Activated CD4-positive, CD25-positive, alpha-beta regulatory T cell treated with anti-CD3 and anti-CD28 coated beads, Interleukin-2, amount 50 U/mL, for 16 hours (primary cell): ENCODE results near the gene FOXO6.

Experiments
- DNase-seq: peaks from one replicate; pipeline ENCODE4 v3.0.0-alpha.2; 2020; ENCODE audit warnings: low read depth, low spot score

FOXO6 gene

DNA sequence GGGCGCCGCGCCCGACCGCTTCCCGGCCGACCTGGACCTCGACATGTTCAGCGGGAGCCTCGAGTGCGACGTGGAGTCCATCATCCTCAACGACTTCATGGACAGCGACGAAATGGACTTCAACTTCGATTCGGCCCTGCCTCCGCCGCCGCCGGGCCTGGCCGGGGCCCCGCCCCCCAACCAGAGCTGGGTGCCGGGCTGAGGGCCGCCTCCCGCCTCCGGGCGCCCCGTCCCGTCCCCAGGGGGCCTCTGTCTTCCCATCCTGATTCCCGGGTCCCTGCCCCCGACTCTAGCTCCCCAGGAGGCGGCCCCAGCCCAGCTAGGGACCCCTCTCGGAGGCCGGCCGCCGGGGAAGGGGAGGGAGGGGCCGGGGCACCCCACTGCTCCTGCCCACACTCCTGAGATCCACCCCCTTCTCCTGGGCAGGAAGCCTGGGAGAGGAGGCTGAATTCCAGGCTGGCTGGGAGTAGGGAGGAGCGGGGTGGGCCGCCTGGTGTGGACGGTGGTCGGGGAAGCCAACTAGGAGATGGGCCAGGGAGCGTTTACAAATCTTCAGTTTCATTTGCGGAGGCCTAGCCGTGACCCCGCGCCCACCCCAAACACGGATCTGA is 21.4 kb downstream of the FOXO6 start:
- no peak for DNase-seq

DNA sequence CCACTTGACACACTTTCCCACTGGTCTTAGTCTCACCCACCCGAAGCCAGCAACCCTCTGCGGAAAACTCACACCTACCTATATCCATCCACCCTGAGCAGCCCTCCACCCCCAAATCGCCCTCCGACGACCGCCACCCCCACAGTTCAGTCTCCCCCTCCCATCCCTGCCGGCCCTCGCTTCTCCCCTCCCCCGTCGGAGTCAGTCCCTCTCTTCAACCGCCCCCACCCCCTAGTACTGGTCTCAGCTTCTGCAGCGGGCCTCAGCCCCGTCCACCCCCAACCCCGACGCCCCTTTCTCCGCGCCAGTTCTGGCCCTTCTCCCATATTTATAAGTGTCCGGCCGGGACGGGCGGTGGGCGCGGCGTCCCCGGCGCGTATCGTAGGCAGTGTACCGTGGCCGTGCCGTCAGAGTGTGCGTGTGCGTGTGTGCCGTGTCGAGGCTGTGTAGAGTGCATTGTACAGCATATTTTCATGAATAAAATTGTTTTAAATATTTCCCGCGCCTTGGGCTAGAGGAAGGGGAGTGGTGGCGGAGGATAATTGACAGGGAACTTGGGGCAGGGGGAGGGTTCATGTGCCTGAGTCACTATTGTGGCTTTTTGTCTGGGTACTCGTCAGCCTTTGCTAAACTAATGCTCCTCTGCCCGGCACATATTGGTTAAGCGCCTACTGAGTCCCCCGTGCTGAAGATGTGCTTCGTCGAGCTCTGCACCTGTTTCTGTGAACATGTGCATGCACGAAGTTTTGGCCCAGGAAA is 22.0 kb downstream of the FOXO6 start:
- DNase-seq: no peak

DNA sequence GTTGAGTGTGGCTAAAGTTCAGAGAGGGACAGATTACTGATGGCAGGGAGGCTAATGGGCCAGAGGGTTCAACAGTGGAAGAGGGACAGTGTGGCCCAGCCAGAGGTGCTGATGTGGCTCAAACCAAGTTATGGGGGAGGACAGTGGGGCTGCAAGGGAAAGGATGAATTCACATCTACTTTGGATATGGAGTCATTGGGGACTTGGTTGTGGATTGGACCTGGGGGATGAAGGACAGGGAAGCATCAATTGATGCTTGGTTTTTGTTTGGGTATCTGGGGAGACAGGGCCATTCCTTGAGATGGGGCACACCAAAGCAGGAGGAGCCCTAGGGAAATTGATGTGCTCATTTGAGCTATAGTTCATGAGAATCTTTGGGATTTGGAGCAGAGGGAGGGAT is 23.3 kb downstream of the FOXO6 start:
- DNase-seq: no peak

DNA sequence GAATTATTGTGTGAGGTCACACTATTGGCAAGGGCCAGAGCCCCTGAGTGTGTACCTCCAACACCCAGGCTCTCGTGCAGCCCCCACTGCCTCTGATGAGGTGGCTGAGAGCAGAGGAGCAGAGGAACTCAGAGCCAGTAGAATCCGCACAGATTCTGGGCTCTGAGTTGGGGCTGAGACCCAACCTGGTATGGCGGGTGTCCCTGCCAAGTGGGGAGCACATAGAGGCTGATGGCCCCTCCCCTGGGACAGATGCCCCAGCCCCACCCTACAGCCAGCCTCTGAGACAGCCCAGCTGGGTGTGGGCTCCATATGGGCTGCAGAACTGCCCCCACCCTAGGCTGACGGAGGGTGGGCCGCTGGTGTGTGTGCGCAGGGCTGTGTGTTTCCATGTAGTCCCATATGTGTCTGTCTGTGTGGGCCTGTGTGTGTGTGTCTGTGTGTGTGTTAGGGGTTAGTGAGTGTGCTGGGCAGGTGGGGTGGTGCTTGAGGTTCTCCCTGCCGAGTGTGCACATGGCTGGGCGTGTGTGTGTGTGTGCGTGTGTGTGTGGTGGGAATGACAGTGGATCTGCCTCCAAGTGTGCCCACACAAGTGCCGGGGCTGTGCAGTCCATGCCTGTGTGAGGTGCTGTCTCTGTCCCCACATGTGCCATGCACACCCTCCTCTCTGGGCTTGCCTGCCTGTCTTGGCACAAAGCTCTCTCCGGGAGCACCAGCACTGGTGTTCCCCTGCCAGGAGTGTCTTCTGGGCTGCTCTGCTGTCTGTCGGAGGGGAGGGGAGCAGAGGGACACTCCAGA is 24.4 kb downstream of the FOXO6 start:
- DNase-seq: no peak

DNA sequence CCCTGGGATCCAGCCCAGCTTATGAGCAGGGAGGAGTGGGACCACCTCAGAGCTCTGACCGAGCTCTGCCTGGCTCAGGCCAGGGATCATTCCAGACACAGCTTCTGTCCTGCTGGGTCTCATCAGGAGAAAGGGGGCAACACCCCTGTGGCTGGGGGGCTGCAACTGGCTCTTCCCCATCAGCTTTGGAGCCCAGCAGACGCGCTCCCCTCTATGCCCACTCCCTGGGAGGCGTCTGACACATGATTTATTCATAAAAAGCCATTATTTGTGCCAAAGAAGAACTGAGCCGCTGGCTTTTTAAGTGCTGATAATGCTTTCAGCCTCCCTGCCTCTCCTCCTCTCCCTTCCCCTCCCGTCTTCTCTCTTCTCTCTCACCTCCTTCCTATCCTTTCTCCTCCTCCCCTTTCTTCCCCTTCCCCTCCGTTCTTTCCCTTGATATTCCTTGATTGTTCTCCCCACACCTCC is 25.0 kb downstream of the FOXO6 start:
- no peak for DNase-seq

DNA sequence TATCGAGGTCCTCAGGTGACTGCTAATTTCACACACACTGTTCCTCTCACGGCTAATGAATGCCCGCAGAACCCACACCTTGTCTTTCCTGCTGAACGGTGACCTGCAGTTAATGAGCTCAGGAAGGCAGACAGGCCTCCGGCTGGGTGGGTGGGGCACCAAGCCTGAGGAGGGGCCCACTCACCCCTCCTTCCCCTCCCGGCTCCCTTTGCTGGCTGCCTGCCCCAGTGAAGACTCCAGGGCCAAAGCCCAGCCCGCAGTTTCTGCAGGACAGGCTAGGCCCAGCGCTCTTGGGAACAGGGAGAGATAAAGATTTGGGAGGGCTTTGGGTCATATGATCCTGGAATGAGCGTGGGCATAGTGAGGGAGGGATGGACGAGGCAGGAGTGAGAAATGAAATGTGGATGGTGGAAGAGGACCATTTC is 26.4 kb downstream of the FOXO6 start:
- no peak for DNase-seq

DNA sequence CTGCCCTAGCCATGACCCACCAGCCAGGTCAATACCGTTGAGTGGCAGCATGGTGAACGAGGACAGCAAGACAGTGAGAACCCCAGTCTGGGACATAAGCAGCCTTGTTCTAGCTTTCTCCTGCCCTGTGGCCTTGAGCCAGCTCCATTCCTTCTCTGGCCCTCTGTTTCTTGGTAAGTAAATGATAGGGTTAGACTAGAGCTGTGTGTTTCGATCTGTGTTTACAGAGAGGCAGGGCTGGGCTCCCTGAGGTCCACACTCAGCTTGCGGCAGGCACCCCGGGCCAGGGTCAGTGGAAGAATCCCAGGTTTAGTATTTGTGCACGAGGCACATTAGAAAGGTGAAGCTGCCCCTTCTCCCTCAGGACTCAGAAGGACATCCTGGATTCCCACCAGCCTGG is 27.3 kb downstream of the FOXO6 start:
- DNase-seq: no peak

DNA sequence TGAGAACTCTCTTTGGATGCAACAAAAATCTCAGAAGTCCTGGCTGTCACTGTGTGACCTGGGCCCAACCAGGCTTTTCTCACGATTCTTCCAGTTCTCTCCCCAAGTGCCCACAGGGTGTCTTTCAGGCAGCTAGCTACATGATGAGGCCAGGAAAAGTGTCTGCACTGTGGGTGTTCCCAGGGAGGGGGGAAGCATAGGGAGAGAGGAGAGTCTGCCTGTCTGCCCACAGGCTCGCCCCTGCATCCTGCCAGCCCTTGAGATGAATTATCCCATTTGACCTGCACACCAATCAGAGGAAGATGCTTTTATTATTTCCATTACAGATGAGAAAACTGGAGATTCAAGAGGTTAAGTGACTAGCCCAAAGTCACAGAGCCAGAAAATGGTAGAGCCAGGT is 27.8 kb downstream of the FOXO6 start:
- no peak for DNase-seq

DNA sequence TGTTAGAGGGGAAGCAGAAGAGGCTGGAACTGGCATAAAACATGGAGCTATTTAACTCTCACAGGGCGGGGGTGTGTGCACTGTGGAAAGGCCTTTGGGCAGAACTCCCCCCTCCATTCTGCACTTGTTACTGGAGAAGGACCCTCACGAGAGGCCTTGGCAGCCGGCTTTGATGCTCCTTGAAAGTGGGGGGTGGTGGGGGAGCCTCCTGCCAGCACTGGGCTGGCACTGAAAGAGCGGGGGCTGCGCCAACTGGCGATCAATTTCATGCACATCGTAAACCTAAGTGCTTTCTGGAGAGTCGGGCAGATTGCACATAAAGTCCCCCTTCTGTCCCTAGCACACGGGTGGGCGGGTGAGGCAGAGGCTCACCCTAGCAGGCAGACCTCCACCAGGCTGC is 28.9 kb downstream of the FOXO6 start:
- no peak for DNase-seq

DNA sequence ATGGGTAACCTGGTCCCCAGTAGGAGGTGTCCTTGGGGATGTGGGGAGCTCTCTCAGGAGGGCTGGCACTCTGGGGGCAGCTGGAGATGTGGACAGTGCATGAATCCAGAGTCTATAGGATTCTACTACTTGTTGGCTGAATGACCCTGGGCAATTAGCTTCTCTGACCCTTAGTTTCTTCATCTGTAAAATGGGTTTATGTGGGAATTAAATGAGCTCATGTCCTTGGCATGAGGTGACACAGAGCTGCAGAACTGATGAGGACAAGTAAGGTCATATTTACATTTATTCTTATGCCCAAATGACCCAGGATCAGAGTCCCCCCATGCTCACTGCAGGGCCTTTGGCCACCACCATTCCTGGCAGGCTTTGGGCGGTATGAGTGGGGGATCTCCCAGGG is 29.3 kb downstream of the FOXO6 start:
- DNase-seq: no peak

DNA sequence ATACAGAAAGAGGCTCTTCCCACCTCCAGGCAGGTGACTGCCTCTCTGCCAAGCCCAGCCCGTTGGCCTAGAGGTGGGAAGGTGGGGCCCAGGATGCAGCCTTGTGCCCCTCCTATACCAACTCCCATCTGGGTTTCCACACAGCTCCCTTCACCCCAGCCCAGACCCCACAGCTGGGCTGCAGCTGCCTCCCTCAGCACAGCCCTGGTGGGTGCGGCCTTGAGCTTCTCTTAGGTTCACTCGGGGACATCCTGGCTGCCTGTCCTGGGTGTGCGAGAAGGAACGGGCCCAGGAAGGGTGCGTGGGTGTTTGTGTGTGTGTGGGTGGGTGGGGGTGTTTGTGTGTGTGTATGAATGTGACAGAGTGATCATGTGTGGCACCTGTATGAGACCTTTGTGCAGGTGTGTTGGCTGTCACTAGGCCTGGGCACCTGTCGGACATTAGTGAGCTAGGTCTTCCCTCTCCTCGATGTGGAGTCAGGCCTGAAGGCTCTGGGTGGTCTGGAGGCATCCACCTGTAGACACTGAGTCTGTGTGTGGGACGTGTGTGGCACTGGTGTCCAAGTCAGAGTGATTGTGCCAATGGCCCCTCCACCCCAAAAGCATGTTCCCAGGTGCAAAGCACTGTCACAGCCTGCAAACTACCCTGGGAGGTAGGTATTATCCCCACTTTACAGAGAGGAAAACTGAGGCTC is 30.7 kb downstream of the FOXO6 start:
- DNase-seq: no peak

DNA sequence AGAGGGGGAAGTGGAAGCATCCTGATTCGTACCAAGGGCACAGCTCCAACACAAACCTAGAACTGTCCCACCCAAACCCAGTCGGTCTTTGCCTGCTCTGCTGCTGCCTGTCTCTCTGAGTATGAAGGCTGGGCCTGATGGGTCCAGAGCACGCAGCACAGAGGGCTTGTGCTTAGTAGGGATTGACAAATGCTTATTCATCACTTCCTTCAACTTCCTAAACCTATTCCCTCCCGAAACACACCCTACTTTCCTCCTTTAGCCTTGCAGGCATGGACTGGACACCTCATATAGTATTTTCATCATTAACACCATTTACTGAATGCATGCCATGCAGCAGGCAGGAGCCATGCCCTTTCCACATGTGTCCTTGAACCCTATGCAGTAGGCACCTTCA is 31.3 kb downstream of the FOXO6 start:
- DNase-seq: no peak

DNA sequence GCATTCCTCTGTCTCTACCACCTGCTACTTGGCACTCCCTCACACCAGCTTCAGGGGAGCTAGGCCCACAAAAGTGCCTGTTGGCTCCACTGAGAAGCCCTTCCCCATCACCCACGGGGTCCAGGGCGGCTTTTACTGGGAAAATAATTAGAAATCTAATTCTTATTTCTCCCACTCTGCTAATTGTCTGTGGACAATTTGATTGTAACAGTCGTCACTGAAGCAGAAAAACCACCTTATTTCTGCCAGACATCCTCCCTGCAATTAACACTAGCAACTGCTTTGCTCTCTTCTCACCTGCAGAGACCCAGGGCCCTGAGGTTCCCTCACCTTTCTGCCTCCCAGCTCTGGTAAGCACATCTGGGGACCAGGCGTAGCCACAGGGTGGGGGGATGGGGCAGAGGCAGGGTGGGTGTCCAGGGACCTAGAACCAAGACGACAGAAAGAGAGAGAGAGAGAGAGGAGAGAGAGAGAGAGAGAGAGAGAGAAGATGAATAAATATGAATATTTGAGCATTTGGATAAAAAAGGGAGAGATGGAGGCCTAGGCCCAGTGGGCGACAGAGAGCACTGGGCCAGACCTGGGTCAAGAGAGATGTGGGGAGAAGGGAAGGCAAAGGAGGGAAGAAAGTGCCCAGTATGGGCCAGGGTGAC is 32.6 kb downstream of the FOXO6 start:
- DNase-seq: no peak

DNA sequence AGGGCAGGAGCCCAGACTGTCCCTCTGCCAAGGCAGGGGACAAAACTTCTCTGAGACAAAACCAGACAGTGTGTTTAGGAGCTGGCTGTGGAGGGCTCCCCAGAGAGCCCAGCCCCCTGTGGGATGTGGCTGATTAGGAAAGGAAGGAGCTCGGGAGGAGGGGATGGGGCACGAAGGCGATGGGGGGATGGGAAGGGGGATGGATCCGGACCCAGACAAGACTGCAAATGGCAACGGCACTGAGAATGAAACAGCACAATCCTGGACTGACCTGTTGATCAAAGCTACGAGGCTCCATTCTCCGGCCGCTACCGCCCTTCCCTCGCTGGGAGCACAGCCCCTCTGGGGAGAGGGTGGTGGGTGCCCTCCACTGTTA is 33.1 kb downstream of the FOXO6 start:
- DNase-seq: no peak

DNA sequence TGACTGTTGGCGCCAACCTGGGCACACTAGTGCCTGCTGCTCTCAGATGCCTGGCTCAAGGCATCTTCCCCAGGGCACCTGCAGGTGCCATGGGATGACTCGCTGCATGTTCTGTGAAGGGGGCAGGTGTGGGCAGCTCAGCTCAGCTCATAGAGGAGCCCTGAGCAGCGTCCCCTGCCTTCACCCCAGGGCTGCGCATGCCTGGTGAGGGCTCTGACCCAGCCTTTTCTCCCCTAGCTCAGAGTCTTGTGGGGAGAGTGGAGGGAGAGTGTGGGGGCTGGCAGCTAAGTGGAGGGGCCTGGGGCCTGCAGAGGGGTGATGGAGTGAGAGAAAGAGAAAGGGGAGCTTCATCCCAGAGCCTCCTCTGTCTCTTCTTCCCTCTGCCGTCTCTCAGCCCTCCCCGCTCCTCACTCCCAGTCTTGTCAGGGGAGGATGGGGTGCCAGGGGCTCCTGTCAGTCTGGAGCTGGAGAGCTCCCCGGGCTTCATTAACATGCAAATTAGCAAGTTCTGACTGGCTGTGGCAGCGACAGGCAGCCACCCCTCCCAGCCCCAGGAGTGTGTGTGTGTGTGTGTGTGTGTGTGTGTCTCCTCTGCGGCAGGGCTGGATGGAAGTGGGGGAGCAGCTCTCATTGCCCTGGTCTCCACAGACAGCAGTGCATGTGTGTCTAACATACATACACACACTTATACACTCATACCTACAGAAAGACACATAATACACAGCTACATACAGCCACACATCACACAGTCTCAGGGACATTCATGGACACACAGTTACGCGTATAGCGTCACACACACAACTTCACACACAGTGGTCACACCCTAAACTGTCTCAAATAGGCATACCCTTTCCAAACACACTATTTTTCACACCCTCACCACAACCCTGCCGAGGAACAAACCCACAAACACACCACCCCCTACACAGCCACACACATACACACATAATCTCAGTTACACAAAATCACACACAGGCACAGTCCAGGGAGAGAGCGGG is 34.0 kb downstream of the FOXO6 start:
- no peak for DNase-seq

DNA sequence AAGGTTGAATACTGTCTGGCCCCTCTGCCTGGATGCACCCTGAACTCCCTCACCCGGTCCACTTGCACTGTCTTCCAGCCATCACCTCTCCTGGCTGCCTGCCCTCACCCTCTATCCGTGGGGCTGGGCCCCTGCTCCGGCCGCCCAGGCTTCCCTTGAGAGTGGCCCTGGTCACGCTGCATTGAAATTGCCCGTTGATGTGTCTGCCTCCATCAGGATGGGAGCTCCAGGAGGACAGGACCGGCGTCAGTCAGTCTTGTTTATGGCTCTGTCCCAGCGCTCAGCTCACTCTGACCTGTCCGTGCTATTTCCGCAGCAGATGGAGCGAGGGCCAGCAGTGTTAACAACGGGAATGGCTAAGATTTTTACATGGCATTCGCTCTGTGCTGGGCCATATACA is 34.9 kb downstream of the FOXO6 start:
- DNase-seq: no peak

DNA sequence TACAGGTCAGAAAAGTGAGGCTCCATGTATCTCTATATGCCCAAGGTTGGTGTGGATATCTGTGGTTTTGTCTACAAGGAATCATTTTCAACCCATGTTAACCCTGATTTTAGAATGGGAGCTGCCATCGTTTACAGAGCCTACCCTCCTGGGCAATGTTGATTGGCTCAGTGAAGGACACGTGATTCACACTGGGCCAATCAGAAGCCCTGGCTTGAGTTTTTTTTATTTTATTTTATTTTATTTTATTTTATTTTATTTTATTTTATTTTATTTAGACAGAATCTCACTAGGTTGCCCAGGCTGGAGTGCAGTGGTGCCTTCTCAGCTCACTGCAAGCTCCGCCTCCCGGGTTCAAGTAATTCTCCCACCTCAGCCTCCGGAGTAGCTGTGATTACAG is 35.8 kb downstream of the FOXO6 start:
- DNase-seq: no peak

DNA sequence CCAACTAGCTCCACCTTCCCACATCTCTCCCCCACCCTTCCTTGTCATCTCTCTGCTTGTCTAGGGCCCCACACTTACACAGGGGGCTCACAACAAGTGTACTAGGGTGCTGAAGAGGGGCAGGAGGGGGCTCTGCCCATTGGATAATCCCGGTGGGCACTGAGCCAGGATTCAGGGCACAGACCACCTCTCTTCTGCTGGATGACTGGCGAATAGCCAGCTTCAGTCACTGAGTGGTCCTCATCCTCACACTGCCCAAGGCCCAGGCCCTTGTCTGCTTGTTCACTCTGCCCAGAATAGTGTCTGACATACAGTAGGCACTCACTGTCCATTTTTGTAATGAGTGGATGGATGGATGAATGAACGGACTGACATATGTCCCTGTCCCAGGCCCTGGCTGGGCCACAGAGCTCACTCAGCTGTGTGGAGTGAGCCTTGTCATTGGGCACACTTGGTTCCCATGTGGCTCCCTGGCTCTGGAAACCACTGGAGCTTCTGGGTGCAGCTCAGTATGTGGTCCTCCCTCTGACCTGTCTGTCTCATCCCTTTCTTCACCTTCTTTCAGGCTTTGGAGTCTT is 36.6 kb downstream of the FOXO6 start:
- no peak for DNase-seq

DNA sequence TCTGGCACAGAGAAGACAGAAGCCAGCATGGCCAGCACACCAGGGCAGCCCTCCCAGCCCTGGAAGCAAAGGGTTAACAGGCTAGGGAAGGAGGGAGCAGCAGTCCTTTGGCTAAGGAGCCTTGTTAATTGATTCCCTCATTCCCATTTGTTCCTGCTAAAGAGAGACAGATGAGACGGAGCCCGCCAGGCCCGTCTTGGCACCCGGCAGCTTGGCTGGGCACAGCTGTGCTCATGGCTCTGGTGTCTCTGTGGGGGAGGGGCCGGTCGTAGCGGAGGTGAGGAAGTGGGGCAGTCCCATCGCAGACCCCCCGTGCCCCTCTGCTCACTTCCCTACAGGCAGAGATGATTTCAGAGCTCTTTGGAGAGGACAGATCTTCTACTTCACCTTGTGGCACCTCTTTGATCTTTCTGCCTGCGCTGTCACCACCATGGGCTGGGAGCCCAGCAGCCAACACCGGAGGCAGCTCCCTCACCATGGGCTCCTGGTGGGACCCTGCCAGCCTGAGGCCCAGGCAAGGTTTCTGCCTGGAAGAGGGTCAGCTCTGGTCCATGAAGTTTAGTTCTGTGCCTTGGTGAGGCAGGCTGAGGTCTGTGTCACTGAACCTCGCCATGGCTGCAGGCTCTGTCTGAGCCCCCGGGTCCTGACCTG is 38.0 kb downstream of the FOXO6 start:
- no peak for DNase-seq

DNA sequence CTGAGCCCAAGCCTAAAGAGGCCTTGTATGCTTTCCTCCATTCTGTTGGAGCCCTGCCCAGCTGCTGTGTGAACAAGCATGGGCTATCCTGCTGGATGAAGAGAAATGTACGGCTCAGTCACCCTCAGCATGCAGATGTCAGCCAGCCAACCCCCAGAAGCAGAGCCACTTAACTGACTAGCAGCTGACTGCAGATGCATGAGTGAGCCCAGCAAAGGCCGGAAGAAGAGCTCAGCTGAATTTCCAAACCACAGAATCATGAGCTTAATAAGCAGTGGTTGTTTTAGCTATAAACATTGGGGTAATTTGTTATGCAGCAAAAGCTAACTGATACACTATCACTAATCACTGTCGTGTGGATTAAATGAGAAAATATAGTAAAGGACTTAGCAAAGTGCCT is 39.0 kb downstream of the FOXO6 start:
- no peak for DNase-seq
